ENCODE results near the gene KIRREL2.
"Not testable (repeated sequence)": the region's sequence is repeated elsewhere in the genome, so short reads cannot be mapped to it uniquely, and the experiment has no call there.

KIRREL2 gene

DNA sequence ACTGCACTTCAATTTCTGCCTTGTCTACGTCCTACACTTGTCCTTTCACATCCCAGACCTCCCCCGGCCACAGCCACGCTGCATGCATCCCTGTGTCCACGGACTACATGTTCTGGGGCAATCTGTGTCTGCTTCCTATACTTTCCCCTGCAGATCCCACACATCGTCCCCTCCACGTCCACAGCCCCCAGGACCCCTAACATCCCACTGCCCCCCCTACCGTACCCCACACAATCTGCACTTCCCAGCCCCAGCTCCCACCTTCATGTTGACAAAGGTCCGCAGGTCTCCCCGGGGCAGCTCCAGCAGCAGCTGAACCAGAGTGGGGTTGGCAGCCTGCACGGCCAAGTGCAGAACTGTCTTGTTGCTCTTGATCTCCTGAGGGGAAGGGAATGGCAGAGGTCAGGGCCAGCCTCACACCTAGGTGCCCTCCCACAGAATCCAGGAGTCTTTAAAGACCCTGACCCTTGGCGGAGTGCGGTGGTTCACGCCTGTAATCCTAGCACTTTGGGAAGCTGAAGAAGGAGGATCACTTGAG, 33.5 kb downstream of the KIRREL2 start:
- TF ChIP-seq ZNF174 (tag by site-specific recombination; IDR thresholded peaks at IDR 0.05) = no peak
- TF ChIP-seq ZNF585B (tag by site-specific recombination; IDR thresholded peaks at IDR 0.05) = no peak
- Histone ChIP-seq H3K9me3 (ENCODE audit: control insufficient read depth, insufficient read depth, low read depth, low read length) (no peaks in the 10 kb centered on the region), H3K36me3 (ENCODE audit: control insufficient read depth in 2 of 2, insufficient read depth in 1 of 2, low read length in 2 of 2) (peaks cover 62 to 76% of the 10 kb centered on the region in 2 experiments), H3K27ac (ENCODE audit: extremely low read depth, low read depth, low read length) (no peak overlapping the region), H3K4me3 (ENCODE audit: low read depth, low read length) (no peak overlapping the region), H3K4me1 (ENCODE audit: control insufficient read depth, insufficient read depth, low read length) (no peaks in the 10 kb centered on the region)
- ChIA-PET POLR2A (interaction anchor here (1.4 kb wide), 1 partner anchor 21 kb away, joined by 4 read pairs; no protein-coding TSS in a partner anchor), CTCF (interaction anchor here (1.8 kb wide), 1 partner anchor 41 kb away, joined by 7 read pairs; no protein-coding TSS in a partner anchor)

DNA sequence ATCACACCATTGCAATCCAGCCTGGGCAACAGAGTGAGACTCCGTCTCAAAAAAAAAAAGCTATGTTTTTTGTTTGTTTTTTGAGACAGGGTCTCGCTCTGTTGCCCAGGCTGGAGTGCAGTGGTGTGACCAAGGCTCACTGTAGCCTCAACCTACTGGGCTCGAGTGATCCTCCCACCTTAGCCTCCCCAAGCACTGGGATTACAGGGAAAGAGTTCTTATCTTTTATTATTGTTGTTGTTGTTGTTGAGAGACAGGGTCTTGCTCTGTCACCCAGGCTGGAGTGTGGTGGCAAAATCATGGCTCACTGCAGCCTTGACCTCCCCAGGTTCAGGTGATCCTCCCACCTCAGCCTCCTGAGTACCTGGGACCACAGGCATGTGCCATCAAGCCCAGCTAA, 35.1 kb downstream of the KIRREL2 start:
- not testable (repeated sequence) for H3K9me3 ChIP-seq (ENCODE audit: control insufficient read depth, insufficient read depth, low read depth, low read length); H3K4me3 ChIP-seq (ENCODE audit: low read depth, low read length); H3K4me1 ChIP-seq (ENCODE audit: control insufficient read depth, insufficient read depth, low read length); H3K27ac ChIP-seq (ENCODE audit: extremely low read depth, low read depth, low read length)
- ChIA-PET CTCF (interaction anchor here (0.6 to 4.9 kb wide), 7 partner anchors 10 to 1753 kb away, joined by 3 to 66 read pairs (median 4); no protein-coding TSS in a partner anchor), POLR2A (interaction anchor here (1.0 to 1.4 kb wide), 2 partner anchors 9 to 22 kb away, joined by 3 to 4 read pairs; no protein-coding TSS in a partner anchor)
- TF ChIP-seq ZNF121 (tag by site-specific recombination; IDR thresholded peaks at IDR 0.05) = peak; percentile 55
- H3K36me3 ChIP-seq (ENCODE audit: control insufficient read depth in 2 of 2, insufficient read depth in 1 of 2, low read length in 2 of 2) = peaks cover 78 to 87% of the 10 kb centered on the region in 2 experiments

- peaks cover 5% of the 10 kb centered on the region for H3K4me1 ChIP-seq (ENCODE audit: control insufficient read depth, insufficient read depth, low read length)
- TF ChIP-seq ZNF596 (tag by site-specific recombination; IDR thresholded peaks at IDR 0.05) (no peak), ZNF121 (tag by site-specific recombination; IDR thresholded peaks at IDR 0.05) (peak; percentile 84), ZBTB44 (tag by site-specific recombination; IDR thresholded peaks at IDR 0.05) (no peak)
- TF ChIP-seq, protein P1, sequence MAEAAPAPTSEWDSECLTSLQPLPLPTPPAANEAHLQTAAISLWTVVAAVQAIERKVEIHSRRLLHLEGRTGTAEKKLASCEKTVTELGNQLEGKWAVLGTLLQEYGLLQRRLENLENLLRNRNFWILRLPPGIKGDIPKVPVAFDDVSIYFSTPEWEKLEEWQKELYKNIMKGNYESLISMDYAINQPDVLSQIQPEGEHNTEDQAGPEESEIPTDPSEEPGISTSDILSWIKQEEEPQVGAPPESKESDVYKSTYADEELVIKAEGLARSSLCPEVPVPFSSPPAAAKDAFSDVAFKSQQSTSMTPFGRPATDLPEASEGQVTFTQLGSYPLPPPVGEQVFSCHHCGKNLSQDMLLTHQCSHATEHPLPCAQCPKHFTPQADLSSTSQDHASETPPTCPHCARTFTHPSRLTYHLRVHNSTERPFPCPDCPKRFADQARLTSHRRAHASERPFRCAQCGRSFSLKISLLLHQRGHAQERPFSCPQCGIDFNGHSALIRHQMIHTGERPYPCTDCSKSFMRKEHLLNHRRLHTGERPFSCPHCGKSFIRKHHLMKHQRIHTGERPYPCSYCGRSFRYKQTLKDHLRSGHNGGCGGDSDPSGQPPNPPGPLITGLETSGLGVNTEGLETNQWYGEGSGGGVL (tag by site-specific recombination; IDR thresholded peaks at IDR 0.05) = no peak
- H3K9me3 ChIP-seq (ENCODE audit: control insufficient read depth, insufficient read depth, low read depth, low read length) = no peaks in the 10 kb centered on the region
- H3K36me3 ChIP-seq (ENCODE audit: control insufficient read depth in 2 of 2, insufficient read depth in 1 of 2, low read length in 2 of 2) = peaks cover 72 to 81% of the 10 kb centered on the region in 2 experiments
- H3K4me3 ChIP-seq (ENCODE audit: low read depth, low read length) = no peak overlapping the region
- CTCF ChIA-PET = interaction anchor here (1.2 to 4.9 kb wide), 6 partner anchors 9 to 53 kb away, joined by 3 to 66 read pairs (median 4); no protein-coding TSS in a partner anchor
- H3K27ac ChIP-seq (ENCODE audit: extremely low read depth, low read depth, low read length) = no peak overlapping the region
- POLR2A ChIA-PET = interaction anchor here (0.6 to 1.1 kb wide), 3 partner anchors 11 to 37 kb away, joined by 3 to 6 read pairs (median 6); no protein-coding TSS in a partner anchor
Measured at GRCh38 chr19:35894342-35894741, 37.6 kb downstream of the KIRREL2 start.

- Histone ChIP-seq H3K4me1 (ENCODE audit: control insufficient read depth, insufficient read depth, low read length) (peaks cover 5% of the 10 kb centered on the region), H3K36me3 (ENCODE audit: control insufficient read depth in 2 of 2, insufficient read depth in 1 of 2, low read length in 2 of 2) (peaks cover 54 to 68% of the 10 kb centered on the region in 2 experiments), H3K4me3 (ENCODE audit: low read depth, low read length) (no peak overlapping the region), H3K27ac (ENCODE audit: extremely low read depth, low read depth, low read length) (no peak overlapping the region), H3K9me3 (ENCODE audit: control insufficient read depth, insufficient read depth, low read depth, low read length) (no peaks in the 10 kb centered on the region)
- POLR2A ChIA-PET = interaction anchor here (1.3 kb wide), 1 partner anchor 16 kb away, joined by 3 read pairs; no protein-coding TSS in a partner anchor
- CTCF ChIA-PET = interaction anchor here (0.5 to 1.0 kb wide), 3 partner anchors 14 to 35 kb away, joined by 3 to 5 read pairs (median 4); no protein-coding TSS in a partner anchor
- TF ChIP-seq ZNF837 (tag by site-specific recombination; IDR thresholded peaks at IDR 0.05) (no peak), ZNF501 (tag by site-specific recombination; IDR thresholded peaks at IDR 0.05) (no peak), ZNF558 (tag by site-specific recombination; IDR thresholded peaks at IDR 0.05) (no peak), ZNF747 (tag by site-specific recombination; IDR thresholded peaks at IDR 0.05) (no peak), ZNF350 (tag by site-specific recombination; IDR thresholded peaks at IDR 0.05) (no peak), ZFP41 (tag by site-specific recombination; IDR thresholded peaks at IDR 0.05; ENCODE audit: borderline replicate concordance) (no peak), REST (tag by site-specific recombination; IDR thresholded peaks at IDR 0.05) (no peak), ZNF639 (tag by site-specific recombination; IDR thresholded peaks at IDR 0.05) (no peak)
Measured at GRCh38 chr19:35895911-35896642, 39.4 kb downstream of the KIRREL2 start.

Data from HEK293 (cell line).